B cell (primary cell): Measurements from ENCODE around the gene CALR3.

Experiments used
- EZH2 ChIP-seq: IDR thresholded peaks from 2 replicates; pipeline ENCODE4 v1.6.1; 2012; ENCODE audit warnings: borderline replicate concordance, low read depth, mild to moderate bottlenecking, moderate library complexity, low read length; ENCODE audit not compliant: insufficient read depth, poor library complexity, severe bottlenecking
- TF ChIP-seq, protein P1 (sequence below): fragments of 200-600 bp; IDR thresholded peaks from one replicate; pipeline ENCODE4 v1.8.0; 2022; ENCODE audit warnings: antibody characterized with exemption, mild to moderate bottlenecking

DNA sequence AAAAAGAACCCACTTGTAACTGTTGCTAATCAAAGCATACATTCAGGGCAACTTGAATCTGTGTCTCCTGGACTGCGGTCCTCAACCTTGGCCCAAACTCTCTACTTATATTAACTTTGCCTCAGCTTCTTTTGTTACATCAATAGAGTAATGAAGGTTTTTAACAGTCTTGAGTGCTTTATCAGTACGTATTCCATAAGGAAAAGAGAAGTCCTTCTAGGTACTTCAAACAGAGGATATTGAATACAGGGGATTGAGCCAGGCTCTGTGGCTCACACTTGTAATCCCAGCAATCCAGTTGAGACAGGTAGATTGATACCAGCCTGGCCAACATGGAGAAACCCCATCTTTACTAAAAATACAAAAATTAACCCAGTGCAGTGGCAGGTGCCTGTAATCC, 23.0 kb downstream of the CALR3 start:
- TF ChIP-seq, protein P1, sequence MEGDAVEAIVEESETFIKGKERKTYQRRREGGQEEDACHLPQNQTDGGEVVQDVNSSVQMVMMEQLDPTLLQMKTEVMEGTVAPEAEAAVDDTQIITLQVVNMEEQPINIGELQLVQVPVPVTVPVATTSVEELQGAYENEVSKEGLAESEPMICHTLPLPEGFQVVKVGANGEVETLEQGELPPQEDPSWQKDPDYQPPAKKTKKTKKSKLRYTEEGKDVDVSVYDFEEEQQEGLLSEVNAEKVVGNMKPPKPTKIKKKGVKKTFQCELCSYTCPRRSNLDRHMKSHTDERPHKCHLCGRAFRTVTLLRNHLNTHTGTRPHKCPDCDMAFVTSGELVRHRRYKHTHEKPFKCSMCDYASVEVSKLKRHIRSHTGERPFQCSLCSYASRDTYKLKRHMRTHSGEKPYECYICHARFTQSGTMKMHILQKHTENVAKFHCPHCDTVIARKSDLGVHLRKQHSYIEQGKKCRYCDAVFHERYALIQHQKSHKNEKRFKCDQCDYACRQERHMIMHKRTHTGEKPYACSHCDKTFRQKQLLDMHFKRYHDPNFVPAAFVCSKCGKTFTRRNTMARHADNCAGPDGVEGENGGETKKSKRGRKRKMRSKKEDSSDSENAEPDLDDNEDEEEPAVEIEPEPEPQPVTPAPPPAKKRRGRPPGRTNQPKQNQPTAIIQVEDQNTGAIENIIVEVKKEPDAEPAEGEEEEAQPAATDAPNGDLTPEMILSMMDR: no peak
- no peak for TF ChIP-seq EZH2
